HCT116 (cell line): ENCODE results near the gene AKR1B1. TPM values are rescaled to one million over a fixed set of nuclear protein-coding genes. Genes with fewer than 3 reads are reported as not detected.
A peak's percentile ranks its signal among the peaks of the same experiment; 100 is the strongest.

Experiments
- ATAC-seq: fragments of 200-7000 bp; cut with Tn5 transposase; 2 replicates; pipeline ENCODE4 v1.9.1; 2020; ENCODE audit warnings: mild to moderate bottlenecking, moderate library complexity
- Bru-seq: library from RNA; stranded (reverse); fragments of 400-500 nt; gene quantifications from one replicate; lab custom pipeline; 2021; lab: Mats Ljungman, UMichigan
- BruChase-seq, 2 experiments: library from RNA; stranded (reverse); fragments of 400-500 nt; gene quantifications; one replicate each; lab custom pipeline; 2021; lab: Mats Ljungman, UMichigan
- BruUV-seq: library from RNA; stranded (reverse); fragments of 400-500 nt; replicated peaks from 2 replicates; lab custom pipeline; 2021; lab: Mats Ljungman, UMichigan
- CTCF ChIA-PET: fragments of 300-600 bp; sonication (Branson Sonifier 250); formaldehyde crosslinking; loops from one replicate; lab custom pipeline; 2021; ENCODE audit warnings: antibody characterized with exemption; lab: Charles Lee
- POLR2A ChIA-PET: fragments of 300-600, 350-600 bp; sonication (Branson Sonifier 250); formaldehyde crosslinking; loops from one replicate; lab custom pipeline; 2021; ENCODE audit warnings: antibody characterized with exemption; lab: Charles Lee
- RAD21 ChIA-PET, 2 experiments: fragments of 300-600 bp; sonication (Branson Sonifier 250); formaldehyde crosslinking; loops; one replicate each; lab custom pipeline; 2023; ENCODE audit warnings: low total read pairs in 2 of 2; ENCODE audit not compliant: uncharacterized antibody in 2 of 2, unreplicated experiment in 2 of 2, low non-redundant PET in 1 of 2; lab: Charles Lee
- DNase-seq: peaks from one replicate; pipeline ENCODE4 v3.0.0-alpha.2; 2010; ENCODE audit warnings: low read depth, low spot score
- H2AFZ ChIP-seq: fragments of 200-600 bp; shearing (Covaris generic), sonication (generic); 2 replicates; pipeline ENCODE4 v1.6.1; 2017; ENCODE audit warnings: low read depth, mixed run types, mixed read lengths, antibody characterized with exemption, low read length; ENCODE audit not compliant: poor library complexity, severe bottlenecking
- H3K27ac ChIP-seq: 2 replicates; pipeline ENCODE4 v1.5.1; 2012; ENCODE audit warnings: low read depth, low read length
- H3K27me3 ChIP-seq: fragments of 200-600 bp; sonication (generic); 2 replicates; pipeline ENCODE4 v1.6.1; 2016; ENCODE audit warnings: mixed run types, low read length, mixed read lengths; ENCODE audit not compliant: insufficient read depth
- H3K36me3 ChIP-seq, 2 experiments: fragments of 200-500 bp in 1 of 2; fragments of 200-600 bp in 1 of 2; sonication (Bioruptor generic) in 1 of 2; sonication (generic) in 1 of 2; 2 replicates each; pipeline versions ENCODE4 v1.5.1 to v1.6.1; 2014 to 2016; ENCODE audit warnings: low read length in 2 of 2, inconsistent platforms in 1 of 2, mixed read lengths in 1 of 2, mixed run types in 1 of 2; ENCODE audit not compliant: insufficient read depth in 2 of 2, control insufficient read depth in 1 of 2
- H3K4me1 ChIP-seq, 2 experiments: fragments of 200-600 bp in 1 of 2; sonication (generic) in 1 of 2; 2 replicates each; pipeline versions ENCODE4 v1.5.1 to v1.6.1; 2012 to 2017; ENCODE audit warnings: low read length in 2 of 2, inconsistent platforms in 1 of 2, mild to moderate bottlenecking in 1 of 2, mixed read lengths in 1 of 2, mixed run types in 1 of 2, moderate library complexity in 1 of 2; ENCODE audit not compliant: insufficient read depth in 2 of 2, control insufficient read depth in 1 of 2
- H3K4me2 ChIP-seq: fragments of 200-600 bp; sonication (generic); 2 replicates; pipeline ENCODE4 v1.6.1; 2017; ENCODE audit warnings: mixed run types, low read length, mixed read lengths
- H3K4me3 ChIP-seq, 2 experiments: fragments of 200-600 bp in 1 of 2; sonication (generic) in 1 of 2; replicated peaks in 1 of 2; 2 replicates each; pipeline ENCODE4 v1.5.1; 2011 to 2016; ENCODE audit warnings: low read length in 2 of 2, control low read depth in 1 of 2, low read depth in 1 of 2, mild to moderate bottlenecking in 1 of 2, mixed read lengths in 1 of 2, mixed run types in 1 of 2
- H3K79me2 ChIP-seq: fragments of 200-600 bp; sonication (generic); 2 replicates; pipeline ENCODE4 v1.6.1; 2017; ENCODE audit warnings: mild to moderate bottlenecking, mixed run types, low read length, moderate library complexity, mixed read lengths; ENCODE audit not compliant: insufficient read depth
- H3K9ac ChIP-seq: fragments of 200-600 bp; sonication (generic); 2 replicates; pipeline ENCODE4 v1.6.1; 2016; ENCODE audit warnings: low read length, mixed read lengths
- H3K9me2 ChIP-seq: fragments of 200-600 bp; sonication (generic), shearing (Covaris generic); 2 replicates; pipeline ENCODE4 v1.6.1; 2017; ENCODE audit warnings: mixed run types, mild to moderate bottlenecking, moderate library complexity; ENCODE audit not compliant: insufficient read depth
- H3K9me3 ChIP-seq, 2 experiments: fragments of 200-500 bp in 1 of 2; fragments of 200-600 bp in 1 of 2; sonication (Bioruptor generic) in 1 of 2; sonication (generic) in 1 of 2; 2 replicates each; pipeline ENCODE4 v1.6.1; 2014 to 2017; ENCODE audit warnings: low read length in 2 of 2, mixed read lengths in 2 of 2, inconsistent platforms in 1 of 2, low read depth in 1 of 2, mild to moderate bottlenecking in 1 of 2, mixed run types in 1 of 2, moderate library complexity in 1 of 2; ENCODE audit not compliant: control insufficient read depth in 1 of 2, insufficient read depth in 1 of 2
- H4K20me1 ChIP-seq: fragments of 200-600 bp; sonication (generic), shearing (Covaris generic); 2 replicates; pipeline ENCODE4 v1.6.1; 2017; ENCODE audit warnings: mixed run types, mild to moderate bottlenecking, moderate library complexity; ENCODE audit not compliant: insufficient read depth
- ATF3 ChIP-seq: IDR thresholded peaks from 2 replicates; pipeline ENCODE4 v1.6.1; 2012
- CEBPB ChIP-seq: IDR thresholded peaks from 2 replicates; pipeline ENCODE4 v1.6.1; 2012; ENCODE audit warnings: low read depth
- CTCF ChIP-seq, 3 experiments: fragments of 200-600 bp in 1 of 3; sonication (generic) in 1 of 3; IDR thresholded peaks in 2 of 3; conservative IDR thresholded peaks in 1 of 3; 2 replicates each; pipeline ENCODE4 v1.5.1; 2012 to 2017; ENCODE audit warnings: low read depth in 2 of 3, low read length in 2 of 3, antibody characterized with exemption in 1 of 3, borderline replicate concordance in 1 of 3, control low read depth in 1 of 3, mild to moderate bottlenecking in 1 of 3, mixed read lengths in 1 of 3, mixed run types in 1 of 3, moderate library complexity in 1 of 3; ENCODE audit not compliant: insufficient read depth in 1 of 3
- EGR1 ChIP-seq: IDR thresholded peaks from 2 replicates; pipeline ENCODE4 v1.6.1; 2012; ENCODE audit warnings: low read depth
- ELF1 ChIP-seq: IDR thresholded peaks from 2 replicates; pipeline ENCODE4 v1.6.1; 2012; ENCODE audit warnings: low read depth, borderline replicate concordance
- EZH2 ChIP-seq: fragments of 200-600 bp; sonication (generic); IDR thresholded peaks from 2 replicates; pipeline ENCODE4 v1.6.1; 2017; ENCODE audit warnings: antibody characterized with exemption, mixed run types
- EZH2phosphoT487 ChIP-seq: fragments of 200-600 bp; IDR thresholded peaks from 2 replicates; pipeline ENCODE4 v1.6.1; 2018; ENCODE audit warnings: antibody characterized with exemption, borderline replicate concordance
- FOSL1 ChIP-seq: IDR thresholded peaks from 2 replicates; pipeline ENCODE4 v1.6.1; 2012; ENCODE audit warnings: low read depth
- JUND ChIP-seq: IDR thresholded peaks from 2 replicates; pipeline ENCODE4 v1.6.1; 2012
- MAX ChIP-seq: IDR thresholded peaks from 2 replicates; pipeline ENCODE4 v1.6.1; 2012
- POLR2A ChIP-seq: IDR thresholded peaks from 2 replicates; pipeline ENCODE4 v1.7.0; 2011; ENCODE audit warnings: borderline replicate concordance; ENCODE audit not compliant: insufficient read depth, insufficient read length; ENCODE audit errors: extremely low read depth
- POLR2AphosphoS5 ChIP-seq: IDR thresholded peaks from 2 replicates; pipeline ENCODE4 v1.6.1; 2011; ENCODE audit warnings: mild to moderate bottlenecking, low read depth, low read length, moderate library complexity
- RAD21 ChIP-seq: IDR thresholded peaks from 2 replicates; pipeline ENCODE4 v1.6.1; 2012; ENCODE audit warnings: low read depth, mild to moderate bottlenecking
- REST ChIP-seq: IDR thresholded peaks from 2 replicates; pipeline ENCODE4 v1.6.1; 2012; ENCODE audit warnings: low read depth
- SIN3A ChIP-seq: IDR thresholded peaks from 2 replicates; pipeline ENCODE4 v1.6.1; 2012; ENCODE audit warnings: low read depth
- SP1 ChIP-seq: IDR thresholded peaks from 2 replicates; pipeline ENCODE4 v1.6.1; 2012; ENCODE audit warnings: low read depth
- TCF7L2 ChIP-seq: IDR thresholded peaks from 2 replicates; pipeline ENCODE4 v1.7.0; 2011; ENCODE audit warnings: borderline replicate concordance, inconsistent platforms; ENCODE audit not compliant: insufficient read depth, insufficient read length; ENCODE audit errors: extremely low read depth
- YY1 ChIP-seq: IDR thresholded peaks from 2 replicates; pipeline ENCODE4 v1.6.1; 2011; ENCODE audit warnings: low read length, low read depth, moderate library complexity, mild to moderate bottlenecking; ENCODE audit not compliant: insufficient replicate concordance; ENCODE audit errors: extremely low read depth
- ZFX ChIP-seq: fragments of 450-650 bp; IDR thresholded peaks from 2 replicates; pipeline ENCODE4 v1.6.1; 2017
- ZNF274 ChIP-seq: fragments of 200-500 bp; sonication (Bioruptor generic); IDR thresholded peaks from 2 replicates; pipeline ENCODE4 v1.6.1; 2014; ENCODE audit warnings: mild to moderate bottlenecking, low read depth, low read length, inconsistent platforms
- intact Hi-C: fragments of 100-400 bp; cut with micrococcal nuclease; formaldehyde crosslinking; loops from 2 replicates; pipeline ENCODE4 v1.10.0; 2022
- long read RNA-seq: library from polyadenylated mRNA; unstranded; transcript quantifications from one replicate; pipeline ENCODE4 v2.0.0, GENCODE V29; 2021; ENCODE audit not compliant: unreplicated experiment
- polyA plus RNA-seq: library from polyadenylated mRNA; unstranded; fragments of >200 nt; gene quantifications from 2 replicates; pipeline ENCODE4 v1.2.1, GENCODE V29; 2012; ENCODE audit warnings: missing spikeins
- total RNA-seq: library from RNA; stranded (reverse); gene quantifications from one replicate; pipeline ENCODE4 v1.2.1, GENCODE V29; 2021; ENCODE audit not compliant: unreplicated experiment

Gene AKR1B1
- total RNA-seq (56.8 TPM), Bru-seq, nascent RNA (percentile 48 among the genes with signal in this experiment), BruChase-seq, experiment 1, labeled RNA remaining after a 6-hour chase (percentile 55 among the genes with signal in this experiment), BruChase-seq, experiment 2, labeled RNA remaining after a 2-hour chase (percentile 45 among the genes with signal in this experiment)
- 51.7 and 58.6 TPM in 2 replicates for polyA plus RNA-seq
- long read RNA-seq, transcript AKR1B1-201 (10 exons, 1,409 nt), result major isoform, 66 of 70 reads
- long read RNA-seq, partial matches to known transcripts, result 3 of 70 reads
- long read RNA-seq, other reads (novel, unspliced or antisense), result 1 of 70 reads

- Histone ChIP-seq H3K4me2 (peak within 1 kb of the TSS; percentile 73), H3K9me3 (no peaks in the 10 kb centered on the region), H3K9me2 (no peaks in the 10 kb centered on the region), H3K79me2 (no peaks in the 10 kb centered on the region), H3K36me3 (no peaks in the 10 kb centered on the region), H4K20me1 (no peaks in the 10 kb centered on the region), H3K27ac (peak within 1 kb of the TSS; percentile 44; the same call in 1 of the 2 replicates), H2AFZ (peak within 1 kb of the TSS; percentile 88), H3K4me1 (peaks cover 0 to 16% of the 10 kb centered on the region in 2 experiments; a peak in 2 of 4 replicates), H3K9ac (peak within 1 kb of the TSS; percentile 55), H3K4me3 (peak within 1 kb of the TSS; percentile 58 to 66), H3K27me3 (no peaks in the 10 kb centered on the region)
- CTCF ChIA-PET, result interaction anchor here (1.0 to 1.9 kb wide), 2 partner anchors 22 to 26 kb away, joined by 4 to 6 read pairs; no protein-coding TSS in a partner anchor
- RAD21 ChIA-PET, result no interaction called here
- BruUV-seq, result no TSS peak
- intact Hi-C loops, result no loop called here
- DNase-seq (peak; percentile 54), ATAC-seq (peak; percentile 88)
- POLR2A ChIA-PET, result no interaction called here
- TF ChIP-seq SP1 (peak; percentile 78), POLR2AphosphoS5 (peak; percentile 37), MAX (peak; percentile 71), RAD21 (no peak), YY1 (no peak), TCF7L2 (peak; percentile 66), EZH2phosphoT487 (no peak), ELF1 (no peak), EGR1 (0 out of 2 replicates have a peak, but pooled peaks have one; percentile 28), CEBPB (no peak), ZNF274 (no peak), ZFX (peak; percentile 88), EZH2 (no peak), JUND (no peak), POLR2A (no peak), SIN3A (no peak; the same call in 1 of the 2 replicates), ATF3 (no peak), CTCF (IDR thresholded peaks at IDR 0.05 in 2 of 3, conservative IDR thresholded peaks at IDR 0.05 in 1 of 3; ENCODE audit: borderline replicate concordance in 1 of 3, insufficient read depth in 1 of 3, low read depth in 2 of 3, low read length in 2 of 3) (peak; percentile 4 to 43 (median 30); a peak in 3 of 6 replicates), REST (no peak), FOSL1 (peak; percentile 41; the same call in 1 of the 2 replicates)
These were observed at the start of gene AKR1B1 for GRCh38 chr7:134458806-134459698. TSS of gene AKR1B1 (minus strand) at chr7:134459100. CDS start at chr7:134459062, 38 bp downstream.
